Ishikawa (cell line): ENCODE data around the gene ATG7.

Experiments
- CREB1 ChIP-seq: IDR thresholded peaks from 2 replicates; pipeline ENCODE4 v1.6.1; 2012; ENCODE audit warnings: low read depth
- TCF12 ChIP-seq: IDR thresholded peaks from 2 replicates; pipeline ENCODE4 v1.6.1; 2012; ENCODE audit warnings: low read depth
- TF ChIP-seq, protein P1 (sequence below): IDR thresholded peaks from 2 replicates; pipeline ENCODE4 v1.6.1; 2012

DNA sequence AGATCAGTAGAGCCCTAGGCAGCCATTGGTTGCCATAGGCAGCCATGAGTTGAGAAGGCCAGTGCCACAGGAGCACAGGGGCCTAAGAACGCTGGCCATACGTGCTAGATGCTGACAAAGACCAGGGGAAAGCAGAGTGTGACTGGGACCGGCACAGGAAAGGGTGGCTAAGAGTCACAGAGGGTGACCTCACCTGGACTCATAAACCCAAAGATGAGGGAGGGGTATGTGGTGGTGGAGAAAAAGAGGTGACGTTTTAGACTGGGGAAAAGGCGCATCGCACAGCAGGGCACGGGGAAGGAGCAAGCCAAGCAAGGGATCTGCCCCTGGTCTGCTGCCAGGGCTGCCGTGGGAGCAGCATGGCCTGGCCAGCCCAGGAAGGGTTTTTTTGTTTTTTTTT, 249.0 kb downstream of the ATG7 start:
- TF ChIP-seq, protein P1, sequence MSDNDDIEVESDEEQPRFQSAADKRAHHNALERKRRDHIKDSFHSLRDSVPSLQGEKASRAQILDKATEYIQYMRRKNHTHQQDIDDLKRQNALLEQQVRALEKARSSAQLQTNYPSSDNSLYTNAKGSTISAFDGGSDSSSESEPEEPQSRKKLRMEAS: no peak
- TF ChIP-seq TCF12: no peak
- no peak for TF ChIP-seq CREB1
